DMS79 treated with DMSO at 0.1 percent for 48 hours (cell line): ENCODE results near the gene CALN1.
"Not testable (repeated sequence)": the region's sequence is repeated elsewhere in the genome, so short reads cannot be mapped to it uniquely, and the experiment has no call there.

Experiments
- DNase-seq: peaks from one replicate; lab custom pipeline; 2025; lab: John Stamatoyannopoulos, UW

Gene CALN1

DNA sequence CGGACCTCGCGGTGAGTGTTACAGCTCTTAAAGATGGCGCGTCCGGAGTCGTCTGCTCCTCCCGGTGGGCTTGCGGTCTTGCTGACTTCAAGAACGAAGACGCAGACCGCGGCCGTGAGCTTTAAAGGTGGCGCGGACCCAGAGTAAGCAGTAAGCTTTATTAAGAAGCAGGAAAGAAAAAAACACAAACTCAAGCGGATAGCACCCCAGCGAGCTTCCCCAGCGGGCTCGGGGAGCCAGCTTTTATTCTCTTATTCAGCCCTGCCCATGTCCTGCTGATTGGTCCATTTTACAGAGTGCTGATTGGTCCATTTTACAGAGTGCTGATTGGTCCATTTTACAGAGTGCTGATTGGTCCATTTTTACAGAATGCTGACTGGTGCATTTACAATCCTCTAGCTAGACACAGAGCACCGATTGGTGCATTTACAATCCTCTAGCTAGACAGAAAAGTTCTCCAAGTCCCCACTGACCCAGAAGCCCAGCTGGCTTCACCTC, at the start of gene CALN1:
Gene CALN1 (minus strand): TSS at position 218 of the 498 bp plus-strand sequence.
- not testable (repeated sequence) for DNase-seq

DNA sequence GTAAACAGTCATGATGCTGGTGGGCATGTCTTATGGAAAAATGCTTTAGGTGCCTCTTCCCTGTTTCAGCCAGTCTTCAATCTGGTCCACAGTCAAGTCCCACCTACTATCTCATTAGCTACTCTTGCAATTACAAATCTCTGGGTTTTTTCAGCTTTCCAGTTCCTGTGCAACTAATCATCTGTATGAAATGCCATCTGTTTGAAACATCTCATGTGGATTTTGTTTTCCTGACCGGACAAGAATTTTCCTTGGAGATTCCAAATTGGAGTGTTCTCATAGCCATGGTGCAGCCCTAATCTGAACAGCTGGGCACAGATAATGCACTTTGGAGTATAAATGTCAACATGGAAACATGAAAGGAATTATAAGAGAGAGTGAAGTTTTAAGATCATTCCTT, 41.3 kb upstream of the CALN1 start:
- no peak for DNase-seq

DNA sequence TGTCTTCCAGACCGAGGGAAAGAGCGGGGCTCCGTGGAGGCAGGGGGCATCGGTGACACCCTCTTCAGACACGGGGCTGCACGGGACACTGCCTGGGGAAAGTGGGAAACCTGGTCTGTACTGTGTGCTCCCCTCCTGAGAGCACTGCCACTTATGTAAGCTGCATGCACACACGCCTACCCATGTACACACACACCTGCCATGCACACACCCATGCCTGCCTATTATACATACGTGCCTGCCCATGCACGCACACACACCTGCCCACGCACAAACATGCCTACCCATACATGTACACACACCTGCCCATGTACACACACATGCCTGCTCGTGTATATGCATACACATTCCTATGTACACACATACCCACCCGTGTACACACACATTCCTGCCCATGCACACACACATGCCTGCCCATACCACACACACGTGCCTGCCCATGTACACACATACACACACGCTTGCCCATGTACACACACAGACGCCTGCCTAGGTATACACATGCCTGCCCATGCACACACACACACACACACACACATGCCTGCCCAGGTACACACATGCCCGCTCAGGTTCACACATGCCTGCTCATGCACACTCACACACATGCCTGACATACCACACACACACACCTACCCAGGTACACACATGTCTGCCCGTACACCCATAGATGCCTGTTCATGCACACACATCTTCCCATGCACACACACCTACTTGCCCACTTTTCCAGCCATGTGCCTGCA, 35.5 kb upstream of the CALN1 start:
- no peak for DNase-seq

DNA sequence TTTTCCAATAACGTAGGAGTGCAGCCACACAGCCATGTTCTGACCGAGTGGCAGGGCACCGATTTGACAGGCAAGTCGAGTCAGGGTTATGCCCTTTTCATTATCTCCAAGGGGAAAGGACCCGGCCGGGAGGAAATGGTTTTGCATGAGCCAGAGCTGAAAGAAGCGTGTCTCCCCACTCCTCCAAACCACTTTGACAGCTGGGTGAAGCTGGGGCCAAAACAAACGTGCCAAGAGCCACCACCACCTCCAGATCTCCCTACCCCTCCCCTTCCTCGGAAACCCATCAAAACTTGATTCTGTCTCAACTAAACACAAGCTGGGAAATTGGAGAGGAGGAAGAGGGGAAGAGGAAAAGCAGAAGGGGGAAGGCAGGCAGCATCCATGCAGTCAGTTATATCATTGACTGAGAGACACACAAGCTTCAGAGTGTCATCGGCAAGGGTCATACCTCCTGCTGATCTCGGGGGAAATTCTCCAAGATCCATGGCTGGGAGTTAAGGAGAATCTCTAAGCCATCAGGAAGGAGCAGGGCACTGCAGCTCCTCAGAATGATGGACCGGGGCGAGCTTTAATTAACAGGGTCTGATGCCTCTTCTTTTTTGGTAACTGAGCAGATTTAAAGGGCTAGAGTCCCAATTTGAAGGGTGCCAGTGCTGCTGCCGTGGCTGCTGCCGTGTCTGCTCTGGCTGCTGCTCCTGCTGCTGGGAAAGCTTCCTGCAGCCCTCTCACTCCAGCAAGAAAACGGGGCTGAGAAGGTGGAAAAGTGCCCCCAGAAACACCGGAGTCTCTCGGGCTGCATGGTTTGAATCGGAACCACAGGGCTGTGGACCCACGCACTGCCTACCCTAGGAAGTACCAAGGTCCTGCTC, 34.7 kb upstream of the CALN1 start:
- no peak for DNase-seq

DNA sequence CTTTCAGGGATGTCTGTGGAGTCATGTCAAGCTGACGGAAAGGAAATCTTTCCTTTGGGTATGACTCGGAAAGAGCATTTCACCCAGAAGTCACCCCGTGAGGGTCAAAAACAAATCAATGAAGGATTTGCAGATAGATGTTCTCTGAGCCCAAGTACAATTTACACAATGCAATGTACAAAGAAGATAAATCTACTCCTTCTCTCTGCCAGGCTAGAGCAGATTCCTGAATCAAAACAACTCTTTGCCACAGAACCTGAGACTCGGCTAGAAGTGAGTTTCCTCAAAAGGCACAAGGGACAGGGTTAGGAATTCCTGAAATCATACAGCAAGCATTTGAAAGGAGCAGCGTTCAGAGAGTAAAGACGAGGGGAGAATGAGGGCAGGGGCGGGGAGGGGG, 34.0 kb upstream of the CALN1 start:
- DNase-seq, result no peak

DNA sequence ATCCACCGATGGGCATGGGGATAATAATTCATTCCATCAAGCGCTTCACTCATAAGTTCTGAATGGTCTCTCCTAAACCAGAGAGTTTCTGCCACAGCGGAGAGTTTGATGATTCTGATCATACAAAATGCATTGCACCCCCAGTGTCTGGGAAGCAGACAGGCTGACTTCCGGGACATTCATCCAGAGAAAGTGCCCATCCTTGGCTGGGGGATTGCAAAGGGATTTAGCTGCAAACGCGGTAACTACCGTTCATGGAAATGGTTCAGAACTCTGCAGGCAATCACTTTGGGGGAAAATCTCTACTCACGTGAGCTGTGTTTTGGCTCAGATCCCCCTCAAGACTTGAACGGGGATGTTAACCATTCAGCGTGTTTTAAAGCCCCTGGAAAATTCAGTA, 33.4 kb upstream of the CALN1 start:
- DNase-seq, result no peak

DNA sequence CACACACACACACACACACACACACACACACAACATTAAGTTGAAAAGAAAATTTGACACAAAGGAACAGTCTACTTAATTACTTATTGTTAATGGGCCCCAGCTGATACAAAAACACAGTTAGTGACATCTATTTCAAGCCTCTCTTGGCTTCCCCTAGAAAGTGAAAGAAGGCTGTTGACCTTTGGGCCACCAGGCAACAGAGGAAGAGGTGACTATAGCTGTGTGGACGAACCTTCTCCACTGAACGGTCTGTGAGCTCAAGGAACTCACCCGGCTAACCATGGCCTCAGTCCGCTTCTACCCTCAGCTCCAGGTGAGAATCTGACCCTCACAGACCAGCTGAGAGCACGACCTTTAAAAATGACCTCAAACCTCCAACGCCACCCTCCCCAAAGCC, 32.9 kb upstream of the CALN1 start:
- no peak for DNase-seq

DNA sequence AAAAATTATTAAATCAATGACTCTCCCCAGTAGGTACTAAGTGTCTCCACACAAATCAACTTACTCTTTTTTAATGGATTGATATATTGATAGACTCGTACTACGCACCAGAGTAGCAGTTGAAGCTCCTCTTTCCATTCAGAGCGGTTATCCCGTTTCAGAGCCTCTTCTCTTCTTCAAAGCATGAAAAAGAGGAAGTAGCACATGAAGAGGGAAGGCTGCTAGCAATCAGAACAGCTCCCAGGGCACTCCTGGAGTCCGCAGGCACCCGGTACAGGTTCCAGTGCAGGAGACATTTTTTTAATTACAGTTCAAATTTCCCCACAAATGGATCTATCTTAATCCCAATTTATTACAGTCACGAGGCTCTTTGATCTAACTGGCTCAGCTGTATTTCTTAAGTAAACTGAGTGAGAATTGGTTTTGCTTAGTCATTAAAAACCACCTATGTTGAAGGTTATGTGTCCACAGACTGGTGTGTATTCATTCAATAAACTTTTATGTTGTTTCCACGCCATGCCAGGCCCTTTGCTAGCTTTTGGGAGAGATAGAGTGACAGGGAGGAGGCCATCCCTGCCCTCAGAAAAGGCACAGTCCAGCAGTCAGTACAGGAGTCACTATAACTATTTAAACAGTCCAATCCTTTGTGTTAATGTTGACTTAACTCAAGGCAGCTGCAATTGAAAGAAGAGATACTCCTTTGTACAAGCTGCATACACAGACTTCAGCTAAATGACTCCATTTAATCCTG, 32.1 kb upstream of the CALN1 start:
- no peak for DNase-seq

DNA sequence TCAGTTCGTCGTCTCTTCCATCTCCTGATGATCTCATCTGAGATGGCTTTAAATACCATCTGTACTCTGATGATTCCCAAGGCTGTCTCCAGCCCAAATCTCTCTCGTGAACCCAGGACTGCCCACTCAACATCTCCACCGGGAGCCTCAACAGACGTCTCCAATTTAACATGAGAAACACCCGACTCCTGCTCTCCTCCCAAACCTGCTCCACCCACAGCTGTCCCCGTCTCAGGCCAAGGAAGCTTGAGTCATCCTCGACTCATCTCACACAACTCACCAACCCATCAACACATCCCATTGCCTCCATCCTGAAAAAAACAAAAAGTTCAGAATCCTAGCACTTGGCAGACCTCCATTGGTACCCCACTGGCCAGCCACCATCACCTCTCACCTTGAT, 29.7 kb upstream of the CALN1 start:
- no peak for DNase-seq

DNA sequence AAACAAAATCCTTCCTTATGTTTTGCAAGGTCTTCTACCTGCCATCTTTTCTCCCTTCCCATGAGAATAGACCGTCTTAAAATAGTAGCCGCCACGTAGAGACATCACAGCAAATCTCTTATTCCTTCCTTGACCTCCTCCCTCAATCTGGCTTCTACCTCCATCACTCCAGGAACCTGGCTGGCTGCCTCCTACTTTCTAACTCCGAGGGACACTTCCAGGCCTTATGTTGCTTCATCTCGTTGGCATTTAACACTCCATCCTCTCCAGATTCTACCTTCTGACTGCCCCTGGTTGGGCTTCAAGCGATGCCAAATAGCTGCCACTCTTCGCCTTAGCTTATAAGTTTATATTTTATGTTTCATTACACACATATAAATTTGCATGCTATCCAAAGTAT, 26.4 kb upstream of the CALN1 start:
- DNase-seq, result no peak

DNA sequence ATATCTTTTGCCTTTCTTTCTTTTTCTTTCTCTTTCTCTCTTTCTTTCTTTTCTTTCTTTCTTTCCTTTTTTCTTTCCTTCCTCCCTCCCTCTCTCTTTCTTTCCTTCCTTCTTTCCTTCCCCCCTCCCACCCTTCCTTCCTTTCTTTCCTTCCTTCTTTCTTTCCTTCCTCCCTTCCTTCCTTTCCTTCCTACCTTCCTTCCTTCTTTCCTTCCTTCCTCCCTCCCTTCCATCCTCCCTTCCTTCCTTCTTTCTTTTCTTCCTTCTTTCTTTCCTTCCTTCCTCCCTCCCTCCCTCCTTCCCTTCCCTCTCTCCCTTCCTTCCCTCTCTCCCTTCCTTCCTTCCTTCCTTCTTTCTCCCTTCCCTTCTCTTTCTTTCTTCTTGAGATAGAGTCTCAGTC, 25.5 kb upstream of the CALN1 start:
- no peak for DNase-seq

DNA sequence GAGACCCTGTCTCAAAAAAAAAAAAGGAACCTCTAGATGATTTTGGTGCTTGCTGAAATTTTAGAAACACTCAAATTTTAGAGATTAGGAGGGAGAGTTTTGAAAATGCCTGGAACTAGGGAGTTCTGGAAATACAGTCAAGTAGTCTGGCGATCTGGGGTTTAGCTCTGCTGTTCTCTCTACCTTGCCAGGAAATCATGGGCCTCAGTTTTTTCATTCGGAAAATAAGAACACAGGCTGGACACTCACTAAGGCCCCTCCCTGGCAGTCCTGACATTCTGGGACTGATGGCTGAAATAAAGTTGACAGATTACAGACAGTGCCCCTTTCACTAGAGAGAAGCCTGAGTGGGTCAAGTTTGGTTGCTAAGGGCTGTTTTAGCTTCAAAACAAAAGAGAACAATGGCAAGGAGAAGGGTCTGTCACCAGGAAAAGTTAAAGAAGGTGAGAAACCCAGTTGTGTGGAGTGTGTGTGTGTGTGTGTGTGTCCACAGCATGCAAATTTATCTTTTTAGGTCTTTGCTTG, 25.0 kb upstream of the CALN1 start:
- no peak for DNase-seq

DNA sequence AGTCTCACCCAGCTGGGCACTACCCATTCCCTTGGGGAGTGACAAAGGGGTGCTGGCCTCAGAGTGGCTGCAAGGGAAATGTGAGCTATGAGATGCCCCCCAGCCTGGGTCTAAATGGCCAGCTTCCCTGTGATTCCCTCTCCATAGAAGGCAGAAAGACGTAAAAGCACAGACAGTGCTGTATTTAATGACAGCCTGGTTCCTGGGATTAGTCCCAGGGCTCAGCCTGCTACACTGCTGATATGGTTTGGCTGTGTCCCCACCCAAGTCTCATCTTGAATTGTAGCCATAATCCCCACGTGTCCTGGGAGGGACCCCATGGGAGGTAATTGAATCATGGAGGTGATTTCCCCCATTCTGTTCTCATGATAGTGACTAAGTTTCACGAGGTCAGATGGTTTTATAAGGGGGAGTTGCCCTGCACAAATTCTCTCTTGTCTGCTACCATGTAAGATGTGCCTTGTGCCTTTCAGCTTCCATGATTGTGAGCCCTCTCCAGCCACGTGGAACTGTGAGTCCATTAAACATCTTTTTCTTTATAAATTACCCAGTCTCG, 23.9 kb upstream of the CALN1 start:
- DNase-seq, result no peak

DNA sequence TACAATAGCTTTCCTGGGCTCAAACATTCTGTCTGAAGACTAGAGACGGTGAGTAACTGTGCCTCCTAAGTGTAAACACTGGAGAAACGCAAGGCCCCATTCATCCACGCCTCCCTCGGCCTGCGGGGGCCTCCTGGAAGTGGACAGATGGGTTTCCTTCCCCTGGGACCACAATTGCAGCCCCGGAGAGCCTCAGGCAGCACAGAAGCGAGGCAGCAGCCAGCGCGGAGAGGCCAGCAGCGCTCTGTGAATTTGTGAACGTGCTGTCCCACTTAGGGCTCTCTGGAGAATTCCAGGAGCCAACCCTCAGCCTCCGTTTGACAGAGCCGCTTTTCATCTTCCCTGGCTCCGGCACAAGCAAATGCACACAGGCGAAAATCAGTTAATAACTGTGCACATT, 23.2 kb upstream of the CALN1 start:
- no peak for DNase-seq

DNA sequence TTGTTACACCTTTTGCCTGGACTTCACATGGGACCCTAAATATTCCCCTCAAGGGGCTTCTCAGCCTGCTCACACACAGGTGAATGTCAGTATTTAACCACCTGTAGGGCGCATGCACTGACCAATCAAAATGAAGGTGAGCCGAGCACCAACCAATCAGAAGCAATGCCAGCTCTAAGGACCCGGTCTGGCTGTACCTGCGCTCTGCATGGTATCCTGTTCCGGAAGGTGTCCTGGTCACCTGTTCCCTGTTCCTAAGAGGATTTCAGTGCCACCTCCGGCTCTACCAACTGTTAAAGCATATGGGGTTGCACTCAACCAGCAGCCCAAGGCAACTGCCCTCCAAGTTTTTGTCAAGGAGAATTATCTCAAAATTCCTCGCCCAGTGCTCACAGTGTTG, 18.4 kb upstream of the CALN1 start:
- DNase-seq, result no peak

DNA sequence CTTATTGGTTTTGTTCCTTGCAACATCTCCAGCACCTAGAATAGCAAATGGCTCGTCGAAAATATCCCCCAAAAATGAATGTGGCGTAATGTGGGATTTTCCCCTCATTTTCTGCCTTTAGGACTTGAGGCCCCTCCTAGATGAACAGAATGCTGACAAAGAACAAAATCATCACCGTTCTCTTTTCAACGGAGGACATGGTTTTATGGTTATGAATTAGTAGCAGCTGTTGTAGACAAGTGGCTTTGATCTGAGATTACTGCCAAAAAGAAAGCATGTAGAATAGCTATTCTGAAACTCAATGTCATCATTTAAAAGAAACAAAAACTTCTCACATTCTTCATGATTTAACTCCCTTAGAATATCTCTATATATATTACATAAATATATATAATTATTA, 17.2 kb upstream of the CALN1 start:
- DNase-seq, result no peak

DNA sequence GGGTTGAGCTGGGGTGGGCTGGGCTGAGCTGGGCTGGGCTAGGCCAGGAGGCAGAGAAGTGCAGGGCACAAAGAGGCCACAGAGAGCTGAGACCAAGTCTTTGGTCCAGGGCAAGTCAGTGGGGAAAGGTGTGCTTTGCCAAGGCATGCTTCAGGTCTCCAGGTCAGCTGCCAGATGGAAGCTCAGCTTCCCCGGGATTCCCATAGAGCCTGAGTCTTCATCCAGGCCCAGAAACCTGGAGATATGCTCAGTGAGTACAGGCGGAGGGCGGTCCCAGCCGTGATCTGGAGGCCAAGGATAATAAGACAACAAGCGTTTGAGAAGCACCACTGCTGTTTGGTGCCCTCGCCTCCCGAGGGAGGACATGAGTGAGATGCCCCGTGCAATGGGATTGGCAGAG, 4.7 kb upstream of the CALN1 start:
- no peak for DNase-seq

DNA sequence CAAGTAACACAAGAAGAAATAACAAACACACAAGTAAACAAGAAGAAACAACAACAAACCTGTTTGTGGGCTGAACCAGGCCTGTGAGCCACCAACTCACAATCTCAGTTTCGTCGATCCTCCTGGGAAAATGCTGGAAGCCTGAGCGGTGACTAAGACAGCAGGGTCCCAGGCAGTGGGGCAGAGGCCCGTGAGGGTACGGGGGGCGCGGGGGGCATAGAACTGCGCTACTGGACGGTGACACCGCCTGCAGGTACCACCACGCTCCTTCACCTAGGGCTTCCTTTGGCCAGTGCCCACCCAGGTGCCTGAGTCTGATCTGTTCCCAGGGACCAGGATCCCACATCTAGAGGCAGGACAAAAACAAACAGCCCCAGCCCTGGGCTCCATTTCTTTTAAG, 3.4 kb upstream of the CALN1 start:
- no peak for DNase-seq

DNA sequence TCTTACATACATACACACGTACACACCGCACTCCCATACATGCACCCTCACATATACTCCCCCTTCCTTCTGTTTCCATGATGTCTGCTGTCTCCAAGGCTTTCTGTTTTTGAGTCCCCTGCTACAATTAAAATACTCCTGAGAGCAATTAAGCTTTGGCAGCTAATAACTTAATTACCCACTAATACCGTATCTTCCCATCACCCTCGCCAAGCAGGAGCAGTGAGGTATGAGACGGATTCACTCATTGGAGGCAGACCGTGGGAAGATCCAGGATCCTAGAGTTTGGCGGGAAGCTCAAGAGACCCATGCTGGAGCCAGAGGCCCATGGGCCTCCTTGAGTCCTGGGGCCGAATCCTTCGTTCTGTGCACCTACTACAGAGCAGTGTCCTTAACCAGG, 1.7 kb upstream of the CALN1 start:
- no peak for DNase-seq

DNA sequence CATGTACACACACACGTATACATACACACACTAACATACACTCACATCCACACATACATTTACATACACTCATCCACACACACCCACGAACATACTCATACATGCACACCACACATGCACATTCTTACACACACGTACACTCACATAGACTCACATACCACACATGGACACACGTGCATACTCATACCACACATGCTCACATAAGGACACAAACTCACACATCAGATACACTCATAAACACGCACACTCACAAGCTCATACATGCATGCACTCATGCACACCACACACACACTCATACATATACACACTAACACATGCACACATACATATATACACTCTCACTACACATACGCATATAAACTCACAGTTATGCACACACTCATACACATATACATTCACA, 1.2 kb upstream of the CALN1 start:
- DNase-seq, result no peak

DNA sequence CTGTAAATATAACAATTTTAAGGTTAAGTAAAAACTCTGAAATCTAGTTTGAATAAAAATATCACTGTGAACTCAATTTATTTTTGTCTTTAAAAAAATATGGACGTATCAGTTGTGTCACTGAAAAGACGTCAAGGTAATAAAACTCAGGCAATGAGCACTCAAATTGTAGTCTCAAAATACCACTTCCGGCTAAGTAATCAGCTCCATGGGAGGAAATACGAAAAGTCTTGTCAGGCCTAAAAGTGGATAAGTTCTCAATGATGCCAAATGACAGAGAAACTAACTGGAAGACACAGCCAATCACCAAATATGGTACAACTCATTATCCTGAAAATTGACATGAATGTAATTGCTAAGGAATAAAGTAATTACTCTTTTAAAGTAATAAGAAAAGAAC, 719 bp downstream of the CALN1 start:
- DNase-seq, result no peak

DNA sequence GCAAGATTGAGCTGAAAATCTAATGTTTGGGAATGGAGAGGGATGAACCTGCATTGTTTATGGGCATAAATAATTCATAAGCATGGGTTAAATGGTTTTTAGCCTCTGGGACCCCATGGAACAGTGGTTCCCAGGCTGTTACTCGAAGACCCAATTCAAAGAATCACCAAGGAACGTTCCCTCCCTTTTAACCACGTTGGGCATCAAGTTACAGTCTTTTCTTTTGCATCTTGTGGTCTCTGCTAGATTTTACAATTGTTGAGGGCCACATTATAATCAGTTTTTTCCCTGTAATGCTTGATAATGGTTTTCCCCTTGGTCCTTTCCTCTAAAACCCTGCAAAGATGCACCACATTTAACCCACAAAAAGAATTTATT, 2.5 kb downstream of the CALN1 start:
- DNase-seq, result no peak
